Measurements from ENCODE around the gene MAPK4. TPM values are rescaled to one million over a fixed set of nuclear protein-coding genes. Genes with fewer than 3 reads are reported as not detected.
"Not testable (repeated sequence)": the region's sequence is repeated elsewhere in the genome, so short reads cannot be mapped to it uniquely, and the experiment has no call there.

MAPK4 gene
- total and polyA plus RNA-seq, 12 donors, result 7.5 to 86.9 (median 37.1) TPM

DNA sequence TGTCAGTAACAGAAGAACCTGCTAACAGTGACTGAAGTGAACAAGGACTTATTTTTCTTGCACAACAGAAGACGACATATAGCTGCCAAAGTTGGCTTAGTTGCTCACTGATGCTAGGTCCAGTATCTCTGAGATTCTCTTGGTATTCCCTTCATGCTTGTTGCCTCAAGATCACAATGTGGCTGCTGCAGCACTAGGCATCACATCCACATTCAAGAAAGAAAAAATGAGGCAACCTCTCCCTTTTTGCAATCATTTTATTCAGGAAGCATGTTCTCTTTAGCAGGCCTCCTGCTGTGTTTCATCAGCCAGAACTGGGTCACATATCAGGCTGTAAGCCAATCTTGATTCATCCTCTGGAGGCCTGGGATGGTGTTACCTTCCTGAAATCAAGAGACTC lies 11.7 kb upstream of the MAPK4 start:
- intact Hi-C loops (cut with DNase I), result no loop called here
- ATAC-seq (no peak), DNase-seq (no peak)
- Histone ChIP-seq H3K36me3 (no peaks in the 10 kb centered on the region), H3K4me1 (no peaks in the 10 kb centered on the region), H3K27me3 (peaks cover 0 to 7% (median 0%) of the 10 kb centered on the region in 7 donors), H3K4me3 (no peak overlapping the region), H3K27ac (no peak overlapping the region), H3K9me3 (peaks cover 0 to 3% (median 0%) of the 10 kb centered on the region in 11 donors)
- 75 to 80% methylated on average over 1 of the region's 1 CpG for WGBS, 2 donors
- TF ChIP-seq, protein P1, sequence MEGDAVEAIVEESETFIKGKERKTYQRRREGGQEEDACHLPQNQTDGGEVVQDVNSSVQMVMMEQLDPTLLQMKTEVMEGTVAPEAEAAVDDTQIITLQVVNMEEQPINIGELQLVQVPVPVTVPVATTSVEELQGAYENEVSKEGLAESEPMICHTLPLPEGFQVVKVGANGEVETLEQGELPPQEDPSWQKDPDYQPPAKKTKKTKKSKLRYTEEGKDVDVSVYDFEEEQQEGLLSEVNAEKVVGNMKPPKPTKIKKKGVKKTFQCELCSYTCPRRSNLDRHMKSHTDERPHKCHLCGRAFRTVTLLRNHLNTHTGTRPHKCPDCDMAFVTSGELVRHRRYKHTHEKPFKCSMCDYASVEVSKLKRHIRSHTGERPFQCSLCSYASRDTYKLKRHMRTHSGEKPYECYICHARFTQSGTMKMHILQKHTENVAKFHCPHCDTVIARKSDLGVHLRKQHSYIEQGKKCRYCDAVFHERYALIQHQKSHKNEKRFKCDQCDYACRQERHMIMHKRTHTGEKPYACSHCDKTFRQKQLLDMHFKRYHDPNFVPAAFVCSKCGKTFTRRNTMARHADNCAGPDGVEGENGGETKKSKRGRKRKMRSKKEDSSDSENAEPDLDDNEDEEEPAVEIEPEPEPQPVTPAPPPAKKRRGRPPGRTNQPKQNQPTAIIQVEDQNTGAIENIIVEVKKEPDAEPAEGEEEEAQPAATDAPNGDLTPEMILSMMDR (IDR thresholded peaks at IDR 0.05), result no peak

DNA sequence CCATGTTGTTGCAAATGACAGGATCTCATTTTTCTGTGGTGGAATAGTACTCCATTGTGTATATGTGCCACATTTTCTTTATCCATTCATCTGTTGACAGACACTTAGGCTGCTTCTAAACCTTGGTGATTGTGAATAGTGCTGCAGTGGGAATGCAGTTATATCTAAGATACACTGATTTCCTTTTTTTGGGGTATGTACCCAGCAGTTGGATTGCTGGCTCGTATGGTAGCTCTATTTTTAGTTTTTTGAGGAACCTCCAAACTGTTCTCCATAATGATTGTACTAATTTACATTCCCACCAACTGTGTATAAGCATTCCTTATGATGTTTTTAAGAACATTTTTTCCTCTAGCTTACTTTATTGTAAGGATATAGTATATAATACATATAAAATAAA lies 8.2 kb upstream of the MAPK4 start:
- Histone ChIP-seq H3K9me3 (peaks cover 0 to 18% (median 0%) of the 10 kb centered on the region in 11 donors), H3K27me3 (peaks cover 0 to 16% (median 0%) of the 10 kb centered on the region in 7 donors)
- H3K36me3 ChIP-seq; DNase-seq; H3K4me1 ChIP-seq; H3K27ac ChIP-seq; ATAC-seq; H3K4me3 ChIP-seq; intact Hi-C loops (cut with DNase I): not testable (repeated sequence)
- 21 to 32% methylated on average over 1 of the region's 1 CpG for WGBS, 2 donors

DNA sequence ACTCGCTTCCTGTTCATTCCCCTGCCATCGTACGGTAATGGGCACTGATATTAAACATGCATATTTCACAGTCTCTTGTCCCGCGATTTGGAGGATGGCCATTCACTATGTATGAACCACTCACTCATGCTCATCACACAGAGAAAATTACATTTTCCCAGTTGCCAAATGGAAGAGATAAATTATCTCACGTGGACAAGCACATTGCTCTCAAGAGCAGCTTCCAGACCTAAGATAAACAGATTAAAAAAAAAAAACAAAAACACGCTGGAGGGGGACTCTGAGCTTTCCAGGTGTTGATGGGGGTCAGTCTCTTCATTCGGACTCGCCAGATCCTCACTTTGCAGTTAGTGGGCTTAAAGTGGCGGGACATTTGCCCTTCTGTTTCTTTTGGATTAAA lies 1.7 kb upstream of the MAPK4 start:
- Histone ChIP-seq H3K4me3 (no peak overlapping the region), H3K4me1 (peaks cover 0 to 17% (median 11%) of the 10 kb centered on the region in 9 donors), H3K36me3 (no peaks in the 10 kb centered on the region), H3K9me3 (peaks cover 0 to 16% (median 0%) of the 10 kb centered on the region in 11 donors), H3K27me3 (peaks cover 0 to 57% (median 25%) of the 10 kb centered on the region in 7 donors), H3K27ac (no peak overlapping the region)
- 44 to 56% methylated on average over 10 of the region's 10 CpGs for WGBS, 2 donors
- intact Hi-C loops (cut with DNase I), result no loop called here
- DNase-seq (no peak), ATAC-seq (no peak)
- TF ChIP-seq, protein P1 (IDR thresholded peaks at IDR 0.05), result no peak

DNA sequence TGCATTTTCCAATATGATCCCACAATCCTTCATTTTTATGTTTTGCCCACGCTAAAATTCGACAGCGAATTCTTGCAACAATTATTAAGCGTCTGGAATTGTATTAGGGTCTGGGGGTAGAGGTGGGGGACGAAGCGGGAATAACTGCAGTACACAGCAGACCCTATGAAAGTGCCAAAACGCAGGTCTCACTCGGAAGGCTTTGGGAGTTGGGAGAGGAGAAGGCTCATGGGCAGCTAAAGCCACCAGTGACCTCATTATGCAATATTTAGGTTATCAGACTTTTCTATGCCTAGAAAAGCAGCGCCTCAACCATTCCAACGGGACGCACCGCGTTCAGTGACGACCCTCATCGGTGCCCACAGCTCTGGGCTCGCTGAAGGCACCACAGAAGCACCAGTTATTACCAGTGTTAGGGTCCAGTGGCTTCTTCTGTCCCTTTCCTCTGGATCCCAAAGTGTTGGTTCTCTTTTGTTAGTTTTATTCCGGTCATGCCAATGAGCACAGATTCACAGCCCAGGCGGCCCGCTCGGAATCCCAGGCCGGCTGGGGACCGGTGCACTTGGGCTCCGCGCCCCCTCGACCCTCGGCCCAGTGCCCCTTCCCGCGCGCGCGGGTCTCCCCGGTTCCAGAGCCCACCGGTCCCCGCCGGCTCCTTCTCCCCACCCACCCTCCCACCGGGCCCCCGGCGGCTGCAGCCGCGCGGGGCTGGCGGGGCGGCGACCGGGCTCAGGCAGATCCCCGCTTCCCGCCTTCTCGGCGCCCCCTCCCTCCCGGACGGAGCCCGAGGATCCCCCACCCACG lies 737 bp upstream of the MAPK4 start:
- Histone ChIP-seq H3K36me3 (no peaks in the 10 kb centered on the region), H3K27me3 (peaks cover 0 to 65% (median 34%) of the 10 kb centered on the region in 7 donors), H3K4me1 (peaks cover 0 to 17% (median 11%) of the 10 kb centered on the region in 9 donors), H3K9me3 (peaks cover 0 to 16% (median 0%) of the 10 kb centered on the region in 11 donors), H3K4me3 (peak overlapping the region; percentile 45 to 65 (median 56)), H3K27ac (peak overlapping the region in 9 of 10 donors; percentile 1 to 76 (median 67))
- intact Hi-C loops (cut with DNase I), result no loop called here
- TF ChIP-seq, protein P1 (IDR thresholded peaks at IDR 0.05), result no peak
- ATAC-seq (peak in 7 of 8 donors; percentile 5 to 57 (median 11)), DNase-seq (peak in 1 of 2 donors; percentile 12)
- 9 to 17% methylated on average over 36 to 53 of the region's 53 CpGs for WGBS, 2 donors
